Stomach smooth muscle (tissue), 2 donors: ENCODE data around the gene LIPM.

Source experiments
- H3K27ac ChIP-seq: one replicate; pipeline ENCODE4 v1.7.0; 2013; ENCODE audit warnings: mild to moderate bottlenecking, low read length, inconsistent platforms
- H3K27me3 ChIP-seq, 2 donors: one replicate each; pipeline ENCODE4 v1.7.0; 2013; ENCODE audit warnings: low read length in 2 of 2; ENCODE audit not compliant: insufficient read depth in 2 of 2, control insufficient read depth in 1 of 2
- H3K36me3 ChIP-seq, 2 donors: one replicate each; pipeline ENCODE4 v1.7.0; 2013; ENCODE audit warnings: low read length in 2 of 2; ENCODE audit not compliant: control insufficient read depth in 2 of 2, insufficient read depth in 2 of 2
- H3K4me1 ChIP-seq: one replicate; pipeline ENCODE4 v1.7.0; 2013; ENCODE audit warnings: low read length; ENCODE audit not compliant: control insufficient read depth, insufficient read depth
- H3K4me3 ChIP-seq, 2 donors: one replicate each; pipeline ENCODE4 v1.7.0; 2013; ENCODE audit warnings: low read length in 2 of 2
- H3K9ac ChIP-seq, 2 donors: one replicate each; pipeline ENCODE4 v1.7.0; 2013; ENCODE audit warnings: low read length in 2 of 2, mild to moderate bottlenecking in 1 of 2
- H3K9me3 ChIP-seq, 2 donors: one replicate each; pipeline ENCODE4 v1.7.0; 2013; ENCODE audit warnings: low read length in 2 of 2; ENCODE audit not compliant: control insufficient read depth in 2 of 2
- donor health status: healthy.
- donor health status: Pancreatic carcinoma.

Gene LIPM

DNA sequence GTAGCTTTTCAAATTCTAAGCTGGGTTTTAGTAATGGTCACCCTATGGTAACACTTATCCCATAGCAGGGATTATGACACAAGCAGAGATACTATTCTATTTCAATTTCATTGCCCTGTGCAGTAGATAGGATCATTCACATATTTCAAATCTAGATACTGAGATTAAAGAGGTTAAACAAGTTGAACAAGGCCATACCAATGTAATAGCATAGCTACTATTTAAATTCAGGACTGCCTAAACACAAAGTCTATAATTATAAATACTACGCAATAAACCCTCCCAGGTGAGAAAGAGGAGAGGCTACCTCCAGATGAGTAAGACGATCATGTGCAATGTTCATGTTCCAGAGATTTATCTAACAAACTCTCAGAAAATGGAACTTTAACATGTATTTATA lies 1.1 kb downstream of the LIPM start:
- H3K9ac ChIP-seq, result no peak overlapping the region
- peaks cover 0 to 2% of the 10 kb centered on the region in 2 donors for H3K27me3 ChIP-seq
- no peak overlapping the region for H3K27ac ChIP-seq
- no peaks in the 10 kb centered on the region for H3K4me1 ChIP-seq
- no peaks in the 10 kb centered on the region for H3K9me3 ChIP-seq
- H3K36me3 ChIP-seq, result no peaks in the 10 kb centered on the region
- no peak overlapping the region for H3K4me3 ChIP-seq

DNA sequence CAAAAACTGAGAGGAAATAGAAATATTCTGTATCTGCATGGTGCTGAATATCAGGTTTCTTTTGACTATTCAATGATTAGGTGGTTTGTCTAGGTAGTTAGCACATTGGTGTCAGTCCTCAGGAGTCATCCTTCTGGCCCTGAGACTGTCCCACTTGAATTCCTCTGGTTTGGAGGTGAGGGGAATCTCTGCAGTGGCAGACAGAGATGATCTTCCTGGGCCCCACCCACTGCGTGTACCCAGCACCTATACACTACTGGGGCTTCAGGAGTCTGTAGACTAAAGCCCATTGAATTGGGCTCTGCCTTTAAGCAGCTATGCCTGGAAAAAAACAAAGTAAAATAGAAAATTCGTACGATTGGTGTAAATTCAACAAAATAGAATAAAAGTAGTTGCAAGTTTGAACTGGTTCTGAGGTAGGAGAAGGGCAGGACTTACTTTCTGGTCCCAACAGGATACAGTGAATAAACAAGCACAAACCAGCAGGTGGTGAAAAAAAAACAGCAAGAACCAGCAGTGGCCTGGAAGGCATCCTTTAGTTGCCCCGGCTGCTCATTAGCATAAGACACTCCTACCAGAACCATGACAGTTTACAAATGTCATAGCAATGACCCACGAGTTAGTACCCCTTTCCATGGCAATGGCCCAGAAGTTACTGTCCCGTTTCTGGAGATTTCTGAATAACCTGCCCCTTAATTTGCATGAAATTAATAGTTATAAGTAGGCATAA lies 1.7 kb downstream of the LIPM start:
- H3K9ac ChIP-seq, result no peak overlapping the region
- H3K4me3 ChIP-seq, result no peak overlapping the region
- H3K36me3 ChIP-seq, result no peaks in the 10 kb centered on the region
- H3K4me1 ChIP-seq, result no peaks in the 10 kb centered on the region
- no peak overlapping the region for H3K27ac ChIP-seq
- peaks cover 0 to 2% of the 10 kb centered on the region in 2 donors for H3K27me3 ChIP-seq
- H3K9me3 ChIP-seq, result no peaks in the 10 kb centered on the region

DNA sequence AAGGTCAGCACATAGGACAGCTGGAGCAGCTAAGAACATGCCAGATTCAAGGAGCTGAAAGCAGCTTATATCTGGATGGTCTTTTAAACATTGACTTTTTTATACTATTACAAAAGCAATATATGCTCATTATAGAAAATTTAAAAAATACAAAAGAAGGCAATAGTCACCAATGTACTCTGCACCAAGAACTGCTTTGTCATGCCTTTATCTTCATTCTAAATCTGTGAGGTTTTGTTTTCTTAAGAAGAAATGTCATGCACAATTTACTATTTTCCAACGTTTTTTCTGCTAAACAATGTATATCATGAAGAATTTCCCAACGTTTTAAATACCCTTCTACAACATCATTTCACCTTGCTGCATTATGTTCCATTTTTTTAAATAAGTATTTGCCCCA lies 2.8 kb downstream of the LIPM start:
- Histone ChIP-seq H3K4me1 (no peaks in the 10 kb centered on the region), H3K9me3 (no peaks in the 10 kb centered on the region), H3K9ac (no peak overlapping the region), H3K4me3 (no peak overlapping the region), H3K36me3 (no peaks in the 10 kb centered on the region), H3K27me3 (peaks cover 0 to 2% of the 10 kb centered on the region in 2 donors), H3K27ac (no peak overlapping the region)

DNA sequence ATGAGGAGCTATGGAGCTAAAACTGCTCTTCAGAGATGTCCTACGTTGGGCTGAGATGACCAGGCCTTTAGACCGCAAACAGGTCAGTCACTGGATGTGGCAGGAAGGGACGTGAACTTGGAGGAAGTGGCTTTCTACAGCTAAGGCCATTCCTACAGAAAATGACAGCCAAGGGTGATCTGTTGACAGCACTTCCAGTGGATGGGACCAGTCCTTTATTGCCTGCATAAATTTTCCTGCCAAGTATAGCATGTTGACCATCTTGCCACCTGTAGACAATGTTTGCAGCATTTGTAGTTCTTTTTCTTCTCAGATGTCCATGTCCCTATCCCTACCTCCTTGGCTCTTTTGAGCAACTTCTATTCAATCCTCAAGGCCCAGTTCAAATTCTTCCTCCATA lies 3.4 kb downstream of the LIPM start:
- Histone ChIP-seq H3K27me3 (peaks cover 3 to 4% of the 10 kb centered on the region in 2 donors), H3K27ac (no peak overlapping the region), H3K9me3 (no peaks in the 10 kb centered on the region), H3K36me3 (no peaks in the 10 kb centered on the region), H3K4me1 (no peaks in the 10 kb centered on the region), H3K4me3 (no peak overlapping the region), H3K9ac (no peak overlapping the region)

DNA sequence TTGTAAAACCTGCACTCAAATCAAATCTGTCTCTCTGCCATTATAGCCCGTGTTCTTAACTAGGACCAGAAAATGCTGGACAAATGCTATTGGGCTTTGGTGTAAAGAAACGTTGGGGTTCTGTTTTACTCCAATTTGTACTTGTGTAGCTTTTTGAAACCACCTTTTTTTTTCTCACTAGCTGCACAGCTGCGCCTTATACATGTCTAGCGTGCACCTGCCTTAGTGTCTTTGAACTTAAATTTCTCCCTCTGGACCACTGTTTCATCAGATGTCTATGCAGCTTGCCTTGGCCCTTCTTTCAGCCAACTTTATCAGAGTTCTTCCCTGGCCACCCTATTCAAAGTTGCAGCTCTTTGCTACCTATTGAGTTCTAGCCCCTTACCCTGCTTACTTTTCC lies 7.1 kb downstream of the LIPM start:
- Histone ChIP-seq H3K4me1 (no peaks in the 10 kb centered on the region), H3K27ac (no peak overlapping the region), H3K9me3 (no peaks in the 10 kb centered on the region), H3K9ac (no peak overlapping the region), H3K27me3 (peaks cover 4 to 6% of the 10 kb centered on the region in 2 donors), H3K36me3 (no peaks in the 10 kb centered on the region), H3K4me3 (no peak overlapping the region)

DNA sequence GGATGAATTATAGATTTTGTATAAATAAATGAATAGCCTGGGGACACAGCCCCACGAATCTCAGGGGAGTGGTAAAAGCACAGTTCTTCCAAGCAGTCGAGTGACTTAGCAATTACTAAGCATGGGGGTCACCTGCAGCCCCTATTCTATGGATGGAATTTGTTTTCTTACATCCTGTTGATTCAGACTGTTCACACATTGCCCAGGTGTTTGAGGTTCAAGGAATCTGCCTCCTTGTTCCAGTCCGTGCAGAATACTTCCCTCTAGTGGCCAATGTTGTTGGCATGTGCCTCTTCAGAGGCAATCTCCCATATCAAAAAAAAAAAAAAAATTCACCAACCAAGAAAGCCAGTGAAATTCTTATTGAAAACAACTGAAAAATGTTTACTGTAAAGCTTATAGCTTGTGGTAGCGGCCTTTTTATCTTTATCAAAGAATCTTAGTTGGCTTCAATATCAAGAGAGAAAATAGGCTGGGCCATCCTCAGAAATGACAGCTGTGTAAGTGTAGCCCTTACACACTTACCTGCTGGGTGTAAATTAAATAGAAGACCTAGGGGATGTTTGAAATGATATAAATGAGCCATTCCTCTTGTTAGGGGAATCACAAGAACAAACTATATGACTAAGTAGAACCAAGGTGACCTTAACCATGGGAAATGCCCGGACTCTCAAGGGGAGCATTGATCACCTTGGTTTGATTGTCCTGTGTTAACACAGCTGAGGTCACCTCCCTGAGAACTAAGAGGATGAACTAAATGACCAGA lies 7.8 kb downstream of the LIPM start:
- no peak overlapping the region for H3K4me3 ChIP-seq
- no peak overlapping the region for H3K9ac ChIP-seq
- no peaks in the 10 kb centered on the region for H3K4me1 ChIP-seq
- no peak overlapping the region for H3K27ac ChIP-seq
- peaks cover 4 to 6% of the 10 kb centered on the region in 2 donors for H3K27me3 ChIP-seq
- no peaks in the 10 kb centered on the region for H3K9me3 ChIP-seq
- H3K36me3 ChIP-seq, result no peaks in the 10 kb centered on the region

DNA sequence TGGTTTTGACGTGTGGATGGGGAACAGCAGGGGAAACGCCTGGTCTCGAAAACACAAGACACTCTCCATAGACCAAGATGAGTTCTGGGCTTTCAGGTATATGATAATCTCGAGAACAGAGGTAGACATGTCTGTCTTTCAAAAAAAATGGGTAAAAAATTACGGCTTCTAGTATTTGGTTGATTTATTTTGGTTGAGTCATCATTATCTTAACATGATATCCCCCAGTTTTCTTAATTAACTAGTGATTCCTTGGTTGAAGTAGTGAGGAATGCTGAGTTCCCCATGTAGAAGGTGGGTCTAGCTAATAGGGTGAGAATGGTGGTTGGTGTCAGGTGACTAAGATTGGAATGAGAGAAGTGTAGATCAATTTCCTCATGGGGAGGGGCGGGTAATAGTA lies 10.7 kb downstream of the LIPM start:
- H3K27ac ChIP-seq, result no peak overlapping the region
- no peak overlapping the region for H3K9ac ChIP-seq
- H3K9me3 ChIP-seq, result no peaks in the 10 kb centered on the region
- peaks cover 3 to 6% of the 10 kb centered on the region in 2 donors for H3K27me3 ChIP-seq
- H3K4me3 ChIP-seq, result no peak overlapping the region
- H3K36me3 ChIP-seq, result no peaks in the 10 kb centered on the region
- H3K4me1 ChIP-seq, result no peaks in the 10 kb centered on the region

DNA sequence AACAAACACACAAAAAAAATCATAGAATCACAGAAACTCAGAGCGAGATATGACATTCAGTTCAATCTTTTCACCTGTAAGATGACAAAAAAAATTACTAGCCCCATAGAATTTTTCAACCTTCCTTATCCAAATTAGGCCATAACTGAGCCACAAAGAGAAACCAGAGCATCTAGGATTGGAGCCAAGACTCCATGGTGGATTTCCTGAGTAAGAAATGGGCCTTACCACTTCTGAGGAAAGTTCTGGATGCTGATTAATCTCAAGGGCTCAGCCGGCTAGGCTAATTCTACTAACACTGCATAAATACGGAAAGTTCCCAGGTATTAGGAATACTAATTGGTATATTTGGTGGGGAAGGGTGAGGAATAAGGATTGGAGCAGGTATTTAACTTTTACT lies 16.8 kb downstream of the LIPM start:
- no peaks in the 10 kb centered on the region for H3K27me3 ChIP-seq
- no peak overlapping the region for H3K27ac ChIP-seq

DNA sequence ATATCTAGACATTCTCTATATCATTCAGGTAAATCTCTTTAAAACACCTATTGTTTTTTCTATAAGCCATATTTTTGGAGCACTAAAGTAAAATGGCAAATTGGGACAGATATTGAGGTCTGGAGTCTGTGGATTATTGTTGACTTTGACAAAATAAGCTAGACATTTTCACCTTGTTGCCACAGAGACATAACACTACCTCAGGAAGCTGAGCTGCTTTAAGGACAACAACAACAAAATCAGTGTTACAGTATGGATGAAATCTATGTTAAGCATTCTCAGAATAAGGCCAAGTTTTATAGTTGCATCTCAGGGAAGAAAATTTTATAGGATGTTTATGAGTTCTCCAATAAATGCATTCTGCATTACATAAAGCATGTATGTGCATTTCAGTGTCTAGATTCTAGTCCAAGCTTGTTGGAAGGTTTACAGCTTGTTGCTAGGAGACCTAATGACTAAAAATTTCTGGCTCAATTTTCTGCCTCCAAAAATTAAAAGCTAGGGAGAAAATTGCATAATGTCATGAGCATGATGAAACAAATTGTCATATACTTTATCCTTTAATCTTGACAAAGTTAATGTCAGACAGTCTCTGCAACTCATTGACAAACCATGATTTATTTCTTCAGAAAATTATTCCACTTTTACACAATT lies 18.3 kb downstream of the LIPM start:
- Histone ChIP-seq H3K4me3 (no peak overlapping the region), H3K36me3 (no peaks in the 10 kb centered on the region), H3K9me3 (no peaks in the 10 kb centered on the region), H3K27me3 (no peaks in the 10 kb centered on the region), H3K27ac (no peak overlapping the region), H3K4me1 (no peaks in the 10 kb centered on the region), H3K9ac (no peak overlapping the region)

More for the DNA sequence above, 16.8 kb downstream of the LIPM start:
- Histone ChIP-seq H3K4me3 (no peak overlapping the region), H3K4me1 (no peaks in the 10 kb centered on the region), H3K9me3 (no peaks in the 10 kb centered on the region), H3K9ac (no peak overlapping the region), H3K36me3 (no peaks in the 10 kb centered on the region)

DNA sequence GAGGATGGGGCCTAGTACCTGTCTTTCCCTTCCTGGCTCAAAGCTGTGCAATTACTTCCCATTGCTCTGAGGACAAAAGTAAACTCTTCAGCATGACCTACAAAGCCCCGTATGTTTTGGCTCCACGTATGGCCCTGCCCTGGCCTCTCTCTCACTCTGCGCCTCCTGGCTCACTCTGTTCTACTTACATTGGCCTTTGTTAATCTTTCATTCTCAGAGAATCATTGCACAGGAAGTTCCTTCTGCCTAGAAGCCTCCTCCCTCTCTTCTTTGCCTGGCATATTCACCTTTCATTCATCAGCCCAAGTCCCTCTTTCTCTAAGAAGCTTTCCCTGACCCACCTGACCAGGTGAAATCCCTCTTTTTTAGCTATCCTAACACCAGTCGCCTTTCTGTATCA lies 23.9 kb downstream of the LIPM start:
- Histone ChIP-seq H3K27ac (no peak overlapping the region), H3K9ac (no peak overlapping the region), H3K36me3 (no peaks in the 10 kb centered on the region), H3K9me3 (no peaks in the 10 kb centered on the region), H3K4me1 (no peaks in the 10 kb centered on the region), H3K4me3 (no peak overlapping the region), H3K27me3 (no peaks in the 10 kb centered on the region)
